Neutrophil (primary cell): ENCODE data around the gene PHOSPHO1.
"Not testable (repeated sequence)": the region's sequence is repeated elsewhere in the genome, so short reads cannot be mapped to it uniquely, and the experiment has no call there.

ENCODE experiments used
- H3K27ac ChIP-seq: fragments of 200-600 bp; sonication (generic); 2 replicates; pipeline ENCODE4 v1.5.1; 2016; ENCODE audit warnings: mild to moderate bottlenecking, moderate library complexity
- H3K27me3 ChIP-seq: fragments of 200-600 bp; sonication (generic); 2 replicates; pipeline ENCODE4 v1.6.0; 2016; ENCODE audit warnings: mild to moderate bottlenecking
- H3K36me3 ChIP-seq: fragments of 200-600 bp; sonication (generic); 2 replicates; pipeline ENCODE4 v1.5.1; 2017
- H3K4me1 ChIP-seq, 2 experiments: fragments of 200-600 bp in 1 of 2; sonication (generic) in 1 of 2; 1 replicate in 1 of 2; 2 replicates in 1 of 2; pipeline versions ENCODE4 v1.5.1 to v1.6.1; 2013 to 2016; ENCODE audit warnings: low read depth in 1 of 2, low read length in 1 of 2, mild to moderate bottlenecking in 1 of 2, moderate library complexity in 1 of 2; ENCODE audit not compliant: control insufficient read depth in 1 of 2, insufficient read depth in 1 of 2
- H3K4me3 ChIP-seq, 2 experiments: fragments of 200-600 bp in 1 of 2; sonication (generic) in 1 of 2; 1 replicate in 1 of 2; 2 replicates in 1 of 2; pipeline ENCODE4 v1.5.1; 2013 to 2016; ENCODE audit warnings: low read depth in 1 of 2, low read length in 1 of 2, mild to moderate bottlenecking in 1 of 2, moderate library complexity in 1 of 2
- H3K9me3 ChIP-seq: fragments of 200-600 bp; sonication (generic); 2 replicates; pipeline ENCODE4 v1.5.1; 2016
- TF ChIP-seq, protein P1 (sequence below): fragments of 200-600 bp; sonication (generic); IDR thresholded peaks from 2 replicates; pipeline ENCODE4 v1.5.1; 2016; ENCODE audit warnings: antibody characterized with exemption

PHOSPHO1 gene

DNA sequence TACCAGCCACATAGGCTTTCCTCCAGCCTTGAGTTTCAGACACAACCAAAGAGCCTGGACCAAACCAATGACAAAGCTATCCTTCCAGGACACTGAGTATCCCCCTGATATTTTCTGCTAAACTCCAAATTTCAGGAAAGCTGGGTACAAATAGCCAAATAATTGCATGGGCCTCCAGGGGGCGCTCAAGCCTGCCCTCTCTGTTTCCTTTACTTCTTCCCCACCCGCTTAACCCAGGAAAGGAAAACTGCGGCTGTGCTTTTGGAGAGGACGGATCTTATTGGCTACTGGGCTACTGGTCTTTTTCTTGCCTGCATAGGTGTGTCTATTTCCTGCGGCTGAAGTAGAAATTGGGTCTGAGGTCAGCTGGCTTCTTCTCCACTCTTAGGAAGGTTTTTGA lies 50.3 kb downstream of the PHOSPHO1 start:
- no peaks in the 10 kb centered on the region for H3K27me3 ChIP-seq
- no peaks in the 10 kb centered on the region for H3K36me3 ChIP-seq
- no peaks in the 10 kb centered on the region for H3K4me1 ChIP-seq
- no peak overlapping the region for H3K4me3 ChIP-seq
- H3K9me3 ChIP-seq: peaks cover 21% of the 10 kb centered on the region
- H3K27ac ChIP-seq: no peak overlapping the region
- TF ChIP-seq, protein P1, sequence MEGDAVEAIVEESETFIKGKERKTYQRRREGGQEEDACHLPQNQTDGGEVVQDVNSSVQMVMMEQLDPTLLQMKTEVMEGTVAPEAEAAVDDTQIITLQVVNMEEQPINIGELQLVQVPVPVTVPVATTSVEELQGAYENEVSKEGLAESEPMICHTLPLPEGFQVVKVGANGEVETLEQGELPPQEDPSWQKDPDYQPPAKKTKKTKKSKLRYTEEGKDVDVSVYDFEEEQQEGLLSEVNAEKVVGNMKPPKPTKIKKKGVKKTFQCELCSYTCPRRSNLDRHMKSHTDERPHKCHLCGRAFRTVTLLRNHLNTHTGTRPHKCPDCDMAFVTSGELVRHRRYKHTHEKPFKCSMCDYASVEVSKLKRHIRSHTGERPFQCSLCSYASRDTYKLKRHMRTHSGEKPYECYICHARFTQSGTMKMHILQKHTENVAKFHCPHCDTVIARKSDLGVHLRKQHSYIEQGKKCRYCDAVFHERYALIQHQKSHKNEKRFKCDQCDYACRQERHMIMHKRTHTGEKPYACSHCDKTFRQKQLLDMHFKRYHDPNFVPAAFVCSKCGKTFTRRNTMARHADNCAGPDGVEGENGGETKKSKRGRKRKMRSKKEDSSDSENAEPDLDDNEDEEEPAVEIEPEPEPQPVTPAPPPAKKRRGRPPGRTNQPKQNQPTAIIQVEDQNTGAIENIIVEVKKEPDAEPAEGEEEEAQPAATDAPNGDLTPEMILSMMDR: peak; percentile 78

DNA sequence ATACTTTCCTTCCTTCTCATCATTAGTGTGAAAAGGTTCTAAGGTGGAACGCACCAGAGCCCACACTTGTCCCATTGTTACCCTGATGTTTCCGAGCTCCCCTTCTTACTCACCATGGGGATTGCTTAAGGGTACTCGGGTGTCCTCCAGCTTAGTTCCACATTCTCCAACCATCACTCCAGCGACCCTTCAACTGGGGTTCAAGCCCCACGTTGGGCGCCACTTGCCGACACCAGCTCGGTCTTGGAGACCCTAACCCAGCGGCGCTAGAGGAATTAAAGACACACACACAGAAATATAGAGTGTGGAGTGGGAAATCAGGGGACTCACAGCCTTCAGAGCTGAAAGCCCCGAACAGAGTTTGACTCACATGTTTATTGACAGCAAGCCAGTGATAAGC lies 54.6 kb downstream of the PHOSPHO1 start:
- not testable (repeated sequence) for H3K4me3 ChIP-seq, H3K27ac ChIP-seq, H3K36me3 ChIP-seq, H3K4me1 ChIP-seq
- Histone ChIP-seq H3K27me3 (peaks cover 26% of the 10 kb centered on the region), H3K9me3 (peaks cover 24% of the 10 kb centered on the region)
